PFSK-1 (cell line): ENCODE data around the gene FAM20A.
A peak's percentile ranks its signal among the peaks of the same experiment; 100 is the strongest.

Experiments
- FOXP2 ChIP-seq: optimal IDR thresholded peaks from 2 replicates; pipeline ENCODE3; 2011; ENCODE audit warnings: borderline replicate concordance, control low read depth, inconsistent platforms; ENCODE audit not compliant: insufficient read depth; ENCODE audit errors: extremely low read length, extremely low read depth
- POLR2AphosphoS5 ChIP-seq: IDR thresholded peaks from 2 replicates; pipeline ENCODE4 v1.6.1; 2012; ENCODE audit warnings: low read depth, mild to moderate bottlenecking, control low read depth, low read length, moderate library complexity
- REST ChIP-seq, 2 experiments: IDR thresholded peaks; 2 replicates each; pipeline versions ENCODE4 v1.6.1 to v1.8.0; 2011 to 2012; ENCODE audit warnings: low read depth in 2 of 2, low read length in 2 of 2, control low read depth in 1 of 2, inconsistent platforms in 1 of 2, mild to moderate bottlenecking in 1 of 2, moderate library complexity in 1 of 2; ENCODE audit not compliant: insufficient read depth in 1 of 2
- SIN3A ChIP-seq: IDR thresholded peaks from 2 replicates; pipeline ENCODE4 v1.6.1; 2012; ENCODE audit warnings: mild to moderate bottlenecking, low read length, moderate library complexity, borderline replicate concordance; ENCODE audit not compliant: insufficient read depth
- TAF1 ChIP-seq: IDR thresholded peaks from 2 replicates; pipeline ENCODE4 v1.6.1; 2012; ENCODE audit warnings: low read length, control low read depth, borderline replicate concordance; ENCODE audit not compliant: insufficient read depth

The FAM20A gene

GRCh38 chr17:68518063-68518815 lies 82.9 kb downstream of the FAM20A start:
- no peak for TF ChIP-seq FOXP2
- TF ChIP-seq SIN3A, result no peak
- no peak for TF ChIP-seq TAF1
- TF ChIP-seq POLR2AphosphoS5, result no peak
- TF ChIP-seq REST (IDR thresholded peaks at IDR 0.05; ENCODE audit: insufficient read depth in 1 of 2, low read depth in 2 of 2, low read length in 2 of 2), result no peak

- no peak for TF ChIP-seq SIN3A
- TF ChIP-seq REST (IDR thresholded peaks at IDR 0.05; ENCODE audit: insufficient read depth in 1 of 2, low read depth in 2 of 2, low read length in 2 of 2), result no peak
- no peak for TF ChIP-seq TAF1
- TF ChIP-seq POLR2AphosphoS5, result no peak
- TF ChIP-seq FOXP2, result no peak
Observed at GRCh38 chr17:68516732-68517131, 84.4 kb downstream of the FAM20A start.

GRCh38 chr17:68514831-68515635 lies 86.1 kb downstream of the FAM20A start:
- TF ChIP-seq SIN3A (0 out of 2 replicates have a peak, but pooled peaks have one; percentile 21), FOXP2 (no peak), TAF1 (no peak), POLR2AphosphoS5 (no peak)

- TF ChIP-seq FOXP2 (no peak), TAF1 (no peak), POLR2AphosphoS5 (no peak), SIN3A (no peak), REST (IDR thresholded peaks at IDR 0.05; ENCODE audit: insufficient read depth in 1 of 2, low read depth in 2 of 2, low read length in 2 of 2) (no peak)
Observed at GRCh38 chr17:68513932-68514331, 87.2 kb downstream of the FAM20A start.

GRCh38 chr17:68512960-68513474 lies 88.2 kb downstream of the FAM20A start:
- TF ChIP-seq REST (IDR thresholded peaks at IDR 0.05; ENCODE audit: insufficient read depth in 1 of 2, low read depth in 2 of 2, low read length in 2 of 2), result no peak
- TF ChIP-seq SIN3A, result no peak
- TF ChIP-seq POLR2AphosphoS5, result no peak
- TF ChIP-seq TAF1, result no peak
- TF ChIP-seq FOXP2, result no peak
